ENCODE results near the gene SLX4IP. TPM values are rescaled to one million over a fixed set of nuclear protein-coding genes. Genes with fewer than 3 reads are reported as not detected.

SLX4IP gene
- total RNA-seq, 1 experiment from 2014 or later = 6.4 TPM

DNA sequence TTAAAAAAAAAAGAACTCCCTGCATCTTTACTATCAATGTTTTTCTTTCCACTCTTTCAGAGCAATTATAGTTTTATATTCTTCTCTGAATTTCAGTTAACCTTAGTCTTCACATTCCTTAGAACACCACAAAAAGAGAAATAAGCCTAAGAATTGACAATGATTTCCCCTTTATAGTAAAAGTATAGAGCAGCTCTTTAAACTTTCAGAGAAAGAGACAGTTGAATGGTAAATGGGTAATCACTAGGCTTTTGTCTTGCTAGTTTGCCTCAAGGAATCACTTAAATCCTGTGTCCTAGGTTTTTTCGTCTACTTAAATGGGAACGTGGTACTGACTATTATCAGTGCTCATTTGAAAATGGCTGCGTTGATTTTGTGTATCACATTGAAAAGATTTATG lies 31.8 kb downstream of the SLX4IP start:
- H3K36me3 ChIP-seq (ENCODE audit: low read depth, low read length) = 0 out of 2 replicates have a peak, but pooled peaks cover 5% of the 10 kb centered on the region
- peaks cover 18% of the 10 kb centered on the region for H3K4me1 ChIP-seq (ENCODE audit: insufficient read depth, low read length)
- no peak overlapping the region for H3K27ac ChIP-seq (ENCODE audit: low read length)
- POLR2A ChIA-PET (ENCODE audit: unreplicated experiment) = no interaction called here
- no peaks in the 10 kb centered on the region for H3F3A ChIP-seq (ENCODE audit: low read length, unreplicated experiment)
- H3K9ac ChIP-seq (ENCODE audit: low read length) = no peak overlapping the region
- TF ChIP-seq EZH2phosphoT487 (IDR thresholded peaks at IDR 0.05; ENCODE audit: borderline replicate concordance, low read length) = no peak
- TF ChIP-seq EZH2 (IDR thresholded peaks at IDR 0.05; ENCODE audit: low read length, unreplicated experiment) = no peak
- TF ChIP-seq, protein P1, sequence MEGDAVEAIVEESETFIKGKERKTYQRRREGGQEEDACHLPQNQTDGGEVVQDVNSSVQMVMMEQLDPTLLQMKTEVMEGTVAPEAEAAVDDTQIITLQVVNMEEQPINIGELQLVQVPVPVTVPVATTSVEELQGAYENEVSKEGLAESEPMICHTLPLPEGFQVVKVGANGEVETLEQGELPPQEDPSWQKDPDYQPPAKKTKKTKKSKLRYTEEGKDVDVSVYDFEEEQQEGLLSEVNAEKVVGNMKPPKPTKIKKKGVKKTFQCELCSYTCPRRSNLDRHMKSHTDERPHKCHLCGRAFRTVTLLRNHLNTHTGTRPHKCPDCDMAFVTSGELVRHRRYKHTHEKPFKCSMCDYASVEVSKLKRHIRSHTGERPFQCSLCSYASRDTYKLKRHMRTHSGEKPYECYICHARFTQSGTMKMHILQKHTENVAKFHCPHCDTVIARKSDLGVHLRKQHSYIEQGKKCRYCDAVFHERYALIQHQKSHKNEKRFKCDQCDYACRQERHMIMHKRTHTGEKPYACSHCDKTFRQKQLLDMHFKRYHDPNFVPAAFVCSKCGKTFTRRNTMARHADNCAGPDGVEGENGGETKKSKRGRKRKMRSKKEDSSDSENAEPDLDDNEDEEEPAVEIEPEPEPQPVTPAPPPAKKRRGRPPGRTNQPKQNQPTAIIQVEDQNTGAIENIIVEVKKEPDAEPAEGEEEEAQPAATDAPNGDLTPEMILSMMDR (conservative IDR thresholded peaks at IDR 0.05; ENCODE audit: low read depth, low read length) = no peak
- H4K20me1 ChIP-seq (ENCODE audit: low read length) = no peaks in the 10 kb centered on the region
- no peaks in the 10 kb centered on the region for H3K9me2 ChIP-seq (replicated peaks; ENCODE audit: low read length)
- DNase-seq (no peak), ATAC-seq (no peak)
- H3K9me3 ChIP-seq (ENCODE audit: low read length) = no peaks in the 10 kb centered on the region
- H3K79me2 ChIP-seq (ENCODE audit: low read length) = peaks cover 5% of the 10 kb centered on the region; the same call in 1 of the 2 replicates
- no peak overlapping the region for H3K4me2 ChIP-seq (ENCODE audit: low read length)
- no TSS peak for BruUV-seq (replicated peaks)
- no peaks in the 10 kb centered on the region for H3K27me3 ChIP-seq (ENCODE audit: low read length)
- CTCF ChIA-PET = no interaction called here
- H2AFZ ChIP-seq (ENCODE audit: low read length) = no peak overlapping the region
- intact Hi-C loops (cut with micrococcal nuclease) = loop anchor here (5.0 to 10.0 kb wide), 2 partner anchors 45 to 398 kb away; no protein-coding TSS in a partner anchor
- H3K4me3 ChIP-seq (ENCODE audit: low read length) = no peak overlapping the region

DNA sequence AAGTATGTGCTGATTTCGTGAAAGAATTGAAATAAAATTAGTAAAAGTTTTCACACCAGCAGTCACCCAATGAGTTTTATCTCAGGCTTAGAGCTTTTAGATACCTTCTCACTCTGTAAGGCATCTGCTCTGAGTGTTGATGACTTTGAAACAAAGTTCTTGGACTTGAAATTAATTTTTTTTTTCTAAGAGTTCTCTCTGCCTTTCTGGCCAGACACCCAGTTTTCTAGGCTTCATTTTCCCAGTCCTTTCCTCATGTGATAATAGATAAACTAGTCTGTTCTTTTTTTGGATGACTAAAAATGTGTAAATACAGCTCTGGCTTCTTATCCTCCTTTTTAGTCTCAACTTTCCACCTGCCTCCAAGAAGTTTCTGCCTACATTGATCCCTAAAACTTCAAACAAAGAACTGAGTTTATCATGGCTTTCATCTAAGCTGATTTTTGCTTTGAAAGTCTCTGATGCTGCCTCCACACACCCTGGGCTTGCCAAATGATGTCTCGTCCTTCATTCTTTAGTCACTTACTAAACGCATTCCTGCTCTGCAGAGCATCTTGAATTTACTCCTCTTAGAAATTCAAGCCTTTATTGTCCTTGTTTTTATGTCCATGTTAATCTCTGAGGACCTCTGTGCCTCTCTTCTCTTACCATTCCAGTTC lies 32.7 kb downstream of the SLX4IP start:
- TF ChIP-seq EZH2 (IDR thresholded peaks at IDR 0.05; ENCODE audit: low read length, unreplicated experiment) = no peak
- TF ChIP-seq, protein P1 (conservative IDR thresholded peaks at IDR 0.05; ENCODE audit: low read depth, low read length) = no peak
- TF ChIP-seq EZH2phosphoT487 (IDR thresholded peaks at IDR 0.05; ENCODE audit: borderline replicate concordance, low read length) = no peak
- BruUV-seq (replicated peaks) = no TSS peak
- ATAC-seq (no peak), DNase-seq (no peak)
- intact Hi-C loops (cut with micrococcal nuclease) = loop anchor here (2.0 to 10.0 kb wide), 4 partner anchors 44 to 1077 kb away; partner anchors contain the start of gene JAG1
- H3K36me3 ChIP-seq (ENCODE audit: low read depth, low read length) = 0 out of 2 replicates have a peak, but pooled peaks cover 5% of the 10 kb centered on the region
- no peaks in the 10 kb centered on the region for H3K9me2 ChIP-seq (replicated peaks; ENCODE audit: low read length)
- CTCF ChIA-PET = no interaction called here
- no peaks in the 10 kb centered on the region for H3F3A ChIP-seq (ENCODE audit: low read length, unreplicated experiment)
- no peaks in the 10 kb centered on the region for H4K20me1 ChIP-seq (ENCODE audit: low read length)
- no peak overlapping the region for H2AFZ ChIP-seq (ENCODE audit: low read length)
- no peaks in the 10 kb centered on the region for H3K27me3 ChIP-seq (ENCODE audit: low read length)
- H3K9ac ChIP-seq (ENCODE audit: low read length) = no peak overlapping the region
- no peaks in the 10 kb centered on the region for H3K9me3 ChIP-seq (ENCODE audit: low read length)
- no peak overlapping the region for H3K27ac ChIP-seq (ENCODE audit: low read length)
- peaks cover 18% of the 10 kb centered on the region for H3K4me1 ChIP-seq (ENCODE audit: insufficient read depth, low read length)
- POLR2A ChIA-PET (ENCODE audit: unreplicated experiment) = no interaction called here
- H3K4me3 ChIP-seq (ENCODE audit: low read length) = no peak overlapping the region
- H3K4me2 ChIP-seq (ENCODE audit: low read length) = no peak overlapping the region
- peaks cover 5% of the 10 kb centered on the region; the same call in 1 of the 2 replicates for H3K79me2 ChIP-seq (ENCODE audit: low read length)

DNA sequence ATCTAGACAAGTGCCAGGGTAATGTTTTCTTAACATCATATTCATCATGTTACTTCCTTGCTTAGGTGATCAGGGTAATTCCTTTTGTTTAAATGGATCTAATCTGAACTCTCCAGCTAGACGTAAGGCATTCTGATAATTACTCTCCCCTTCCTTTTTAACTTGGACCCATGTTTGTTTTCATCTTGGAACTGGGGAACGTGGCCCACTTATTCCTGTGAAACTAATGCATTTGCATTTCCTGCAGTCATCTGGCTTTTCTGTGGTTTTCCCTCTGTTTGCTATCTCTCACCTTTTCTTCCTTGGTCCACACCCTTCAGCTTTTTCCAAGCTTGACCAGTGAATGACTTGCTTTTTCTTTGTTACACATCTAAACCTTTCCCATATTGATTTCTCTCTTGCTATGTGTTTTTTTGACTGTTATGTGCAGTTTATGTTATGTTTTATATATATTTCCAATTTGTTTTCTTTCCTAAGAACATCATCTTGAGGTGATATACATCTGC lies 33.3 kb downstream of the SLX4IP start:
- Histone ChIP-seq H3K79me2 (ENCODE audit: low read length) (peaks cover 5% of the 10 kb centered on the region; the same call in 1 of the 2 replicates), H3K4me3 (ENCODE audit: low read length) (no peak overlapping the region), H3K4me1 (ENCODE audit: insufficient read depth, low read length) (peaks cover 18% of the 10 kb centered on the region), H2AFZ (ENCODE audit: low read length) (no peak overlapping the region), H3K27ac (ENCODE audit: low read length) (no peak overlapping the region), H4K20me1 (ENCODE audit: low read length) (no peaks in the 10 kb centered on the region), H3K9ac (ENCODE audit: low read length) (no peak overlapping the region), H3K27me3 (ENCODE audit: low read length) (no peaks in the 10 kb centered on the region), H3K9me2 (replicated peaks; ENCODE audit: low read length) (no peaks in the 10 kb centered on the region), H3K36me3 (ENCODE audit: low read depth, low read length) (0 out of 2 replicates have a peak, but pooled peaks cover 5% of the 10 kb centered on the region), H3K9me3 (ENCODE audit: low read length) (no peaks in the 10 kb centered on the region), H3K4me2 (ENCODE audit: low read length) (no peak overlapping the region), H3F3A (ENCODE audit: low read length, unreplicated experiment) (no peaks in the 10 kb centered on the region)
- ATAC-seq (peak; percentile 73), DNase-seq (peak; percentile 38)
- CTCF ChIA-PET = no interaction called here
- no TSS peak for BruUV-seq (replicated peaks)
- intact Hi-C loops (cut with micrococcal nuclease) = loop anchor here (2.0 to 10.0 kb wide), 4 partner anchors 44 to 1076 kb away; partner anchors contain the start of gene JAG1
- TF ChIP-seq, protein P1 (conservative IDR thresholded peaks at IDR 0.05; ENCODE audit: low read depth, low read length) = no peak
- TF ChIP-seq EZH2phosphoT487 (IDR thresholded peaks at IDR 0.05; ENCODE audit: borderline replicate concordance, low read length) (no peak), EZH2 (IDR thresholded peaks at IDR 0.05; ENCODE audit: low read length, unreplicated experiment) (no peak)
- POLR2A ChIA-PET (ENCODE audit: unreplicated experiment) = no interaction called here

Data from PC-3 (cell line).